ENCODE data around the gene SAV1.

SAV1 gene

GRCh38 chr14:50610465-50610864 lies 57.6 kb downstream of the SAV1 start:
- no peak for DNase-seq

GRCh38 chr14:50608302-50608851 lies 59.7 kb downstream of the SAV1 start:
- DNase-seq, result no peak

GRCh38 chr14:50607761-50608160 lies 60.3 kb downstream of the SAV1 start:
- no peak for DNase-seq

GRCh38 chr14:50607181-50607580 lies 60.9 kb downstream of the SAV1 start:
- no peak for DNase-seq

- no peak for DNase-seq
Measured at GRCh38 chr14:50606468-50606867, 61.6 kb downstream of the SAV1 start.

GRCh38 chr14:50605766-50606165 lies 62.3 kb downstream of the SAV1 start:
- no peak for DNase-seq

DNA sequence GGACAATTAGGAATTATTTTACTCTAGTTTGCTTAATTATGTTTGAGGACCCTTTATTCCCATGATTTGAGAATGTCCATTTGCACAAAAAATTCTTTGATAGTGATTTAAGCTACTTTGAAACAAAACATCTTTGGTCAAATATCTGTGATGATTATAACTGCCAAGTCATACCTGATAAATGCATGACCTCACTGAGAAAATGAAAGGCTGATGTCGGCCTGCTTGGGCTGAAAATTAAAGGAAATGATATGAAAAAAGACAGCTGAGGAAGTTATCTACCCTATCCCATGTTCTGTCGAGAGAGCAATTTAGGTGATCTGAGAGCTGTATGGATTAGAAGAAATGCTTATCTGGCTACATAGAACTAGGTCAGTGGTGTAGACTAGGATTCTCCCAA lies 64.5 kb downstream of the SAV1 start:
- DNase-seq, result no peak

DNA sequence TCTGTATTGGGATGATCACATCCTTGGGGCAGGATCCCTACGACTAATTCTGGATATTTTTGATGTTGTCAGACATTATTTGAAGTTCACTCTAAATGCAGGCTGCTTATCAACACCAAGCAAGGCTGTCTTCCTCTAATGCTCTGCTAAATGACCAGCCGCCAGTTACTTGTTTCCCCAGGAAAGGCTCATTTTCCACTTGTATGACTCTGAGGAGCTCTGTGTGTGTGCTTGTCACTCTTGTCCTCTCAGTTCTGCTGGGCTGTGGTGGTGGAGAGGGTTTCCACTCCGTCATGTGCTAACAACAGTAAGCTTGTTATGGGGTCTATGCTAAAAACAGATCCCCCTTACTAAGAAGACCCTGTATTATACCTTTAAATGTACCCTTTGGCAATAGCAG lies 66.1 kb downstream of the SAV1 start:
- DNase-seq, result peak in 2 of 58 donors; percentile 3 to 4

DNA sequence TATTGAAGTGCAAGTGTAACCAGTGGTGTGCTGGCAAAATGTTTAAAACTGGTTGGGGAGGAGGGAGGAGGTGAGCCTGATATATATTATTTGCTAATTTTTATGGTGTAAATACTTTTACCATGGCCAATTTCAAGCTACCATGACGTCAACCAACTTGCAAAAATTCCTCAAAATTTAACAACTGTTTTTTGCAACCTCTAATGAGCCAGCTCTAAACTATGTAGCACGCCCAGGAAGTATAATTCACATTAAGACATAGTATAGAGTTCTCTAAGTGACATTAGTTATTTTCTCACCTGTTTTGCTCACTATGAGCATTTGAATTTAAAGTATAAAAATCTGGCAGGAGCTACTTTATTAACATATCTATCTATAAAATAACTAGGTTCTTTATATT lies 66.7 kb downstream of the SAV1 start:
- no peak for DNase-seq

DNA sequence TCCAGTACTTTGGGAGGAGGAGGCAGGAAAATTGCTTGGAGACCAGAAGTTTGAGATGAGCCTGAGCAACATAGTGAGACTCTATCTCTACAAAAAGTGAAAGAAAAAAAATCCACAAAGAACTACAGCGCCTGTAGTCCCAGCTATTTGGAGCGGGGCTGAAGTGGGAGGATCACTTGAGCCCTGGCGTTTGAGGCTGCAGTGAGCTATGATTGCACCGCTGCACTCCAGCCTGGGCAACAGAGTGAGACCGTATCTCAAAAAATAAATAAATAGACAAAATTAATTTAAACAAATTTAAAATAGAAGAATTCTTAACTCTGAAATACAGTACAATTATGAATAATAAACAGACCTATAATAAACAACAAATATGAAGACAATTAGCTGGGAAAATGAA lies 67.3 kb downstream of the SAV1 start:
- no peak for DNase-seq

DNA sequence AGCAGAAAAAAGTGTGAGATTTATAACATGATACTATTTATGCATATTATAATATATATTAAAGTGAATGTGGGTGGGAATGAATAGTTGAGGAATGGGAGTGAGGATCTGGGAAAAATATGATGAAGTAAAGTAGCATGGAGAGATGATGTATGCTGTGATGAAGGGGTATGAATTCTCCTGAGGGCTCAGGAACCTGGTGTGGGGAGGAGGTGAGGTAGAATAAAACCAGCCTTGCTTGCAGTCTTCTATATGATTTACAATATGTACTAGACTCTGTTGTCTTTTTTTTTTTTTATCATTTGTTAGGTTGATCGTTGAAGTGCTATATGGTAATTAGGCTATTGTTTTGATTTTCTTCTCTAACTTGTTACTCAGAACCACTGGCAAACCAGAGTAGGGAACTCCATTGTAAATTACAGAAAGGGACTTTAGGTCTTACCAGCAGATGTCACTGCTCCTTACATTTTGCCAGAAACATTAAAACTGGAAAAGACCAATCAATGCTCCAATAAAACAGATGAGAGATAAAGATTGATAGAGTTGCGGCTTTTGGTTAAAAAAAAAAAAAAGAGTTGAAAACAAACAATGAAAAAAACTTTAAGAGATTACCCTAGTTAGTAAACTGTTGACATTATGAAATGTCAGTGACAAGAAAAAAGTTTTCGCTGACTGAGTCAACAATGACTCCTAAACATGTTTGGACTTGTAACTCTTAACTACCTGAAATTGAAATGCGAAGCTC lies 68.2 kb downstream of the SAV1 start:
- peak in 1 of 58 donors; percentile 55 for DNase-seq

DNA sequence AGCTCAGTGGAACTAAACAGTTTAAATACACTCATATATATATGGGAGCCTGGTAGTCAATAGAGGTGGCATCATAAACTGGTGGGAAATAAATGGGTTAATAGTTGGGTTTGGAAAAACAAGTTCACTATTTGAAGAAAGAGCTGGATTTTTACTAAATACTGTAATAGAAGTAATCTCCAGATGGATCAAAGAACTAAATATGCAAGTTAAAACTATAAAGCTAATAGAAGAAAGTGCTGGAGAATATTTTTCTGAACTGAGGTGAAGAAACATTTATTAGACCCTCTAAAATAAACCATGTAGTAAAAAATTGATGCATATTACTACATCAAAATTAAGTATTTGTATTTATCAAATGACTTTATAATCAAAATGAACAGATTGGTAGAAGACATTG lies 69.3 kb downstream of the SAV1 start:
- DNase-seq, result no peak

DNA sequence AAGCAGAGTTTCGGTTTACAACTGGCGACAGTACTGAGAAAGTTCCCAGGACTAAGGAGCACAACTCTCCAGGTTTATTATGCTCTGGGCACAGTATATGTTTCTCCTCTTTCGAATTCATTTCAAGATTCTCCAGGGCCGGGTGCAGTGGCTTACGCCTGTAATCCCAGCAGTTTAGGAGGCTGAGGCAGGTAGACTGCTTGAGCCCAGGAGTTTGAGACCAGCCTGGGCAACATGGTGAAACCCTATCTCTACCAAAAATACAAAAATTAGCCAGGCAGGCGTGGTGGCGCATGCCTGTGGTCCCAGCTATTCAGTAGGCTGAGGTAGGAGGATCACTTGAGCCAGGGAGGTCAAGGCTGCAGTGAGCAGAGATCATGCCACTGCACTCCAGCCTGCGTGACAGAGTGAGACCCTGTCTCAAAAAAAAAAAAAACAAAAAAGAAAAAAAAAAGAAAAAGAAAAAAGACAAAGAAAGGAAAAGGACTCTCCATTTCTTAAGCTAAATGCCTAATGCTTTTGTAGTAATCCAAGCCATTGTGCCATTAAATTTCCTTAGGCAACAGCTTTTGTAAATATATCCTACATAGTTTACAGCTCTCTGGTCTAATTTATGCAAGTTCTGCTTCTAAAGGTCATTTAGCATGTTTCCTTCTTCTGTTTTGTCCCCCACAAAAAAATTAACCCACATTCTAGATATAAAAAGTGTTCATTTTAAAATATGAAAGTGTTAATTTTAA lies 73.4 kb downstream of the SAV1 start:
- DNase-seq, result no peak

DNA sequence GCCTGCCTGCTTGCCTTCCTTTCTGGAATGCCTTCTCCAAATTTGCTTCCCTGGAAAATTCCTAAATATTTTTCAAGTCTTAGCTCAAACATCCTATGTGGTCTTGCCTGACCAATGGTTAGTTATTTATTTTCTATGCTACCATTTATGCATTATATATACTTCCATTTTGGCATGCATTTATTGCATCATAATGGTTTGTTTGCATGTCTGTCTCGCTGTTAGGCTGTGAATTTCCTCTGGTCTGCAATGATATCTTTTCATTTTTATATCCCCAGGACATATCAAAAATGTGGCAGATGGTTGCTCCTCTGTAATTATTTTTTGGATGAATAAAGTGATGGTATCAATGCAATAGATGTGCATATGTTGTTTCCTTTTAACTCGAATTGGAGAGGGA lies 77.6 kb downstream of the SAV1 start:
- no peak for DNase-seq
